ENCODE results near the gene WDR20.

DNA sequence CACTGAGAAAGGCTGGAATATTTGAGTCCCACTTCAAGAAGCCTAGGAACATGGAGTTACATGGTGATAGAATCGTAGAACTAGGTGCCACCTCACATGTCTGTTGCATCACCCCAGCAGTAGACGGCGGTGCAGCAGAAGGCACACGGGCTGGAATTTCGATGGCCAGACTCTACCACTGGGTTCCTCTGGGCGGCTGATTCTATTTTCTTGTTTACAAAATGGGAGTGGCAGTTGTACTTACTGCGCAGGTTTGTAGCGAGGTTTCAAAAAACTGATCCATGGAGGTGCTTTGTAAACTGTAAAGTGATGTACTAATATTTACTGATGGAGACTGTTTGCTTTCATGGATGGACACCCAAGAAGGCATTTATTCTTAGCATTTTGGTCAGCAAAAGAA, 45.7 kb downstream of the WDR20 start:
- TF ChIP-seq, protein P1, sequence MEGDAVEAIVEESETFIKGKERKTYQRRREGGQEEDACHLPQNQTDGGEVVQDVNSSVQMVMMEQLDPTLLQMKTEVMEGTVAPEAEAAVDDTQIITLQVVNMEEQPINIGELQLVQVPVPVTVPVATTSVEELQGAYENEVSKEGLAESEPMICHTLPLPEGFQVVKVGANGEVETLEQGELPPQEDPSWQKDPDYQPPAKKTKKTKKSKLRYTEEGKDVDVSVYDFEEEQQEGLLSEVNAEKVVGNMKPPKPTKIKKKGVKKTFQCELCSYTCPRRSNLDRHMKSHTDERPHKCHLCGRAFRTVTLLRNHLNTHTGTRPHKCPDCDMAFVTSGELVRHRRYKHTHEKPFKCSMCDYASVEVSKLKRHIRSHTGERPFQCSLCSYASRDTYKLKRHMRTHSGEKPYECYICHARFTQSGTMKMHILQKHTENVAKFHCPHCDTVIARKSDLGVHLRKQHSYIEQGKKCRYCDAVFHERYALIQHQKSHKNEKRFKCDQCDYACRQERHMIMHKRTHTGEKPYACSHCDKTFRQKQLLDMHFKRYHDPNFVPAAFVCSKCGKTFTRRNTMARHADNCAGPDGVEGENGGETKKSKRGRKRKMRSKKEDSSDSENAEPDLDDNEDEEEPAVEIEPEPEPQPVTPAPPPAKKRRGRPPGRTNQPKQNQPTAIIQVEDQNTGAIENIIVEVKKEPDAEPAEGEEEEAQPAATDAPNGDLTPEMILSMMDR (conservative IDR thresholded peaks at IDR 0.05; ENCODE audit: low read length), result no peak
- no peak for TF ChIP-seq EZH2phosphoT487 (IDR thresholded peaks at IDR 0.05; ENCODE audit: borderline replicate concordance, low read depth, low read length)
